Natural killer cell treated with Interleukin-12 subunit alpha and Interleukin-12 subunit beta and Interleukin-15 and Interleukin-18, amount 100 ng/mL, for 72 hours (primary cell): ENCODE measurements around the gene RNF213. TPM values are rescaled to one million over a fixed set of nuclear protein-coding genes. Genes with fewer than 3 reads are reported as not detected.

Experiments
- ATAC-seq, 2 donors: fragments of 150-1000 bp; cut with Tn5 transposase in 1 of 2; sonication (Bioruptor Pico), chemical (Tn5 transposase) in 1 of 2; 2 replicates each; pipeline ENCODE4 v1.10.0; 2021
- DNase-seq: peaks from one replicate; pipeline ENCODE4 v3.0.0; 2022; ENCODE audit warnings: low spot score
- H3K27ac Mint-ChIP-seq, 2 donors: 1 replicate in 1 of 2; 2 replicates in 1 of 2; pipeline ENCODE4 v1.8.0; 2022; ENCODE audit warnings: mixed read lengths in 2 of 2, mild to moderate bottlenecking in 1 of 2, moderate library complexity in 1 of 2
- H3K27me3 Mint-ChIP-seq, 2 donors: 1 replicate in 1 of 2; 2 replicates in 1 of 2; pipeline ENCODE4 v1.8.0; 2022; ENCODE audit warnings: mixed read lengths in 2 of 2
- H3K36me3 Mint-ChIP-seq: one replicate; pipeline ENCODE4 v1.8.0; 2022; ENCODE audit warnings: mixed read lengths
- H3K4me1 Mint-ChIP-seq, 2 donors: 1 replicate in 1 of 2; 2 replicates in 1 of 2; pipeline ENCODE4 v1.8.0; 2022; ENCODE audit warnings: low read depth in 2 of 2, mixed read lengths in 2 of 2, mild to moderate bottlenecking in 1 of 2
- H3K4me3 Mint-ChIP-seq: one replicate; pipeline ENCODE4 v1.8.0; 2022; ENCODE audit warnings: mixed read lengths
- H3K9me3 Mint-ChIP-seq: 2 replicates; pipeline ENCODE4 v1.8.0; 2022; ENCODE audit warnings: mixed read lengths
- total RNA-seq, 2 donors: library from RNA; stranded (reverse); gene quantifications; one replicate each; pipeline ENCODE4 v1.2.3, GENCODE V29; 2022

Gene RNF213
- total RNA-seq, 2 donors from 2014 or later: 1,259 to 2,425 TPM

GRCh38 chr17:80220054-80220735 is 40.5 kb upstream of the RNF213 start, which contains the start of the genes SGSH and SLC26A11:
Gene SGSH, minus strand, starts transcription at chr17:80220333. Its CDS starts 20 bp downstream, at chr17:80220313.
Gene SLC26A11, plus strand, starts transcription at chr17:80220427. Its CDS starts 1,134 bp downstream, at chr17:80221561.
- H3K9me3 Mint-ChIP-seq: no peaks in the 10 kb centered on the region
- H3K27me3 Mint-ChIP-seq: no peaks in the 10 kb centered on the region
- H3K4me1 Mint-ChIP-seq: peaks cover 27 to 31% of the 10 kb centered on the region in 2 donors
- no peaks in the 10 kb centered on the region for H3K36me3 Mint-ChIP-seq
- no peak for DNase-seq
- peak within 1 kb of the TSS; percentile 88 for H3K4me3 Mint-ChIP-seq
- ATAC-seq: peak; percentile 63 to 65
- peak within 1 kb of the TSS; percentile 80 to 83 for H3K27ac Mint-ChIP-seq

- H3K36me3 Mint-ChIP-seq: no peaks in the 10 kb centered on the region
- H3K27me3 Mint-ChIP-seq: no peaks in the 10 kb centered on the region
- no peak for DNase-seq
- peak overlapping the region in 1 of 2 donors; percentile 62 for H3K27ac Mint-ChIP-seq
- peak overlapping the region; percentile 79 for H3K4me3 Mint-ChIP-seq
- no peak for ATAC-seq
- H3K9me3 Mint-ChIP-seq: no peaks in the 10 kb centered on the region
- peaks cover 27 to 31% of the 10 kb centered on the region in 2 donors for H3K4me1 Mint-ChIP-seq
Observed at GRCh38 chr17:80220736-80221215, 39.9 kb upstream of the RNF213 start.

GRCh38 chr17:80221351-80222105 is 39.1 kb upstream of the RNF213 start:
- peak overlapping the region in 1 of 2 donors; percentile 62 for H3K27ac Mint-ChIP-seq

GRCh38 chr17:80222376-80223141 is 38.1 kb upstream of the RNF213 start:
- peaks cover 23 to 25% of the 10 kb centered on the region in 2 donors for H3K4me1 Mint-ChIP-seq

More at GRCh38 chr17:80221351-80222105, 39.1 kb upstream of the RNF213 start:
- H3K9me3 Mint-ChIP-seq: no peaks in the 10 kb centered on the region
- H3K36me3 Mint-ChIP-seq: no peaks in the 10 kb centered on the region
- peaks cover 27 to 31% of the 10 kb centered on the region in 2 donors for H3K4me1 Mint-ChIP-seq
- DNase-seq (no peak), ATAC-seq (no peak)
- H3K27me3 Mint-ChIP-seq: no peaks in the 10 kb centered on the region
- peak overlapping the region; percentile 79 for H3K4me3 Mint-ChIP-seq

GRCh38 chr17:80223142-80223815 is 37.4 kb upstream of the RNF213 start:
- H3K4me3 Mint-ChIP-seq: no peak overlapping the region
- H3K27me3 Mint-ChIP-seq: no peaks in the 10 kb centered on the region
- ATAC-seq (no peak), DNase-seq (no peak)
- no peaks in the 10 kb centered on the region for H3K36me3 Mint-ChIP-seq
- H3K4me1 Mint-ChIP-seq: peaks cover 20 to 22% of the 10 kb centered on the region in 2 donors
- no peaks in the 10 kb centered on the region for H3K9me3 Mint-ChIP-seq
- H3K27ac Mint-ChIP-seq: no peak overlapping the region

More at GRCh38 chr17:80222376-80223141, 38.1 kb upstream of the RNF213 start:
- H3K9me3 Mint-ChIP-seq: no peaks in the 10 kb centered on the region
- no peak for ATAC-seq
- H3K36me3 Mint-ChIP-seq: no peaks in the 10 kb centered on the region
- H3K4me3 Mint-ChIP-seq: no peak overlapping the region
- no peaks in the 10 kb centered on the region for H3K27me3 Mint-ChIP-seq
- no peak overlapping the region for H3K27ac Mint-ChIP-seq
- no peak for DNase-seq

GRCh38 chr17:80223838-80224497 is 36.7 kb upstream of the RNF213 start:
- H3K4me3 Mint-ChIP-seq: no peak overlapping the region
- H3K27ac Mint-ChIP-seq: no peak overlapping the region

GRCh38 chr17:80224683-80225082 is 36.0 kb upstream of the RNF213 start:
- ATAC-seq (no peak), DNase-seq (no peak)
- H3K27me3 Mint-ChIP-seq: no peaks in the 10 kb centered on the region
- H3K9me3 Mint-ChIP-seq: no peaks in the 10 kb centered on the region
- H3K27ac Mint-ChIP-seq: no peak overlapping the region
- no peaks in the 10 kb centered on the region for H3K36me3 Mint-ChIP-seq
- peaks cover 8 to 10% of the 10 kb centered on the region in 2 donors for H3K4me1 Mint-ChIP-seq
- H3K4me3 Mint-ChIP-seq: no peak overlapping the region

More at GRCh38 chr17:80223838-80224497, 36.7 kb upstream of the RNF213 start:
- DNase-seq (no peak), ATAC-seq (no peak)
- Mint-ChIP-seq H3K4me1 (peaks cover 15 to 16% of the 10 kb centered on the region in 2 donors), H3K9me3 (no peaks in the 10 kb centered on the region), H3K27me3 (no peaks in the 10 kb centered on the region), H3K36me3 (no peaks in the 10 kb centered on the region)

GRCh38 chr17:80225230-80225629 is 35.4 kb upstream of the RNF213 start:
- no peaks in the 10 kb centered on the region for H3K36me3 Mint-ChIP-seq
- H3K9me3 Mint-ChIP-seq: no peaks in the 10 kb centered on the region
- H3K27ac Mint-ChIP-seq: no peak overlapping the region
- peaks cover 7 to 8% of the 10 kb centered on the region in 2 donors for H3K4me1 Mint-ChIP-seq
- no peaks in the 10 kb centered on the region for H3K27me3 Mint-ChIP-seq
- DNase-seq: no peak
- no peak for ATAC-seq
- H3K4me3 Mint-ChIP-seq: no peak overlapping the region

GRCh38 chr17:80227156-80227555 is 33.5 kb upstream of the RNF213 start:
- peaks cover 3% of the 10 kb centered on the region for H3K9me3 Mint-ChIP-seq
- ATAC-seq: no peak
- peaks cover 5 to 8% of the 10 kb centered on the region in 2 donors for H3K4me1 Mint-ChIP-seq

GRCh38 chr17:80227666-80228065 is 33.0 kb upstream of the RNF213 start:
- Mint-ChIP-seq H3K9me3 (peaks cover 6% of the 10 kb centered on the region), H3K4me3 (no peak overlapping the region), H3K27me3 (no peaks in the 10 kb centered on the region), H3K27ac (no peak overlapping the region), H3K4me1 (peaks cover 5 to 8% of the 10 kb centered on the region in 2 donors), H3K36me3 (peaks cover 13% of the 10 kb centered on the region)
- DNase-seq: no peak
- peak in 1 of 2 donors; percentile 43 for ATAC-seq

More at GRCh38 chr17:80227156-80227555, 33.5 kb upstream of the RNF213 start:
- Mint-ChIP-seq H3K27me3 (no peaks in the 10 kb centered on the region), H3K36me3 (peaks cover 7% of the 10 kb centered on the region), H3K4me3 (no peak overlapping the region), H3K27ac (no peak overlapping the region)
- no peak for DNase-seq

- H3K9me3 Mint-ChIP-seq: peaks cover 7% of the 10 kb centered on the region
- peaks cover 5 to 8% of the 10 kb centered on the region in 2 donors for H3K4me1 Mint-ChIP-seq
- DNase-seq (no peak), ATAC-seq (no peak)
- no peak overlapping the region for H3K4me3 Mint-ChIP-seq
- H3K36me3 Mint-ChIP-seq: peaks cover 19% of the 10 kb centered on the region
- H3K27me3 Mint-ChIP-seq: no peaks in the 10 kb centered on the region
- H3K27ac Mint-ChIP-seq: no peak overlapping the region
Observed at GRCh38 chr17:80228477-80228876, 32.2 kb upstream of the RNF213 start.

GRCh38 chr17:80229011-80229410 is 31.6 kb upstream of the RNF213 start:
- DNase-seq: no peak
- Mint-ChIP-seq H3K36me3 (peaks cover 22% of the 10 kb centered on the region), H3K9me3 (peaks cover 7% of the 10 kb centered on the region), H3K4me3 (no peak overlapping the region), H3K4me1 (peaks cover 3 to 5% of the 10 kb centered on the region in 2 donors), H3K27ac (no peak overlapping the region), H3K27me3 (no peaks in the 10 kb centered on the region)
- no peak for ATAC-seq
